ENCODE measurements around the gene KCNIP2. TPM values are rescaled to one million over a fixed set of nuclear protein-coding genes. Genes with fewer than 3 reads are reported as not detected.
A peak's percentile ranks its signal among the peaks of the same experiment; 100 is the strongest.

KCNIP2 gene
- total and polyA plus RNA-seq, 2 of the 13 experiments (the other 11 are each of a cell fraction or from before 2014, with no cell fraction given) = 0.42 to 0.70 TPM

- TF ChIP-seq MXD1 (CRISPR knock-in tag; IDR thresholded peaks at IDR 0.05) (no peak), ZNF331 (CRISPR knock-in tag; IDR thresholded peaks at IDR 0.05) (no peak), MBNL3 (CRISPR knock-in tag; conservative IDR thresholded peaks at IDR 0.05) (no peak), MAFG (CRISPR knock-in tag; IDR thresholded peaks at IDR 0.05) (no peak), ZNF605 (CRISPR knock-in tag; IDR thresholded peaks at IDR 0.05) (no peak)
Observed at GRCh38 chr10:101816376-101816775, 27.2 kb downstream of the KCNIP2 start (continued).

- CTCF ChIA-PET (ENCODE audit: low intra/inter-chr PET ratio, low total read pairs) = no interaction called here
- ATAC-seq = no peak
- POLR2A ChIA-PET = no interaction called here
- no peak for FAIRE-seq
- BruUV-seq (replicated peaks) = no TSS peak
- no peaks in the 10 kb centered on the region; a peak in 1 of 5 replicates for H3K27me3 ChIP-seq (ENCODE audit: control insufficient read depth in 1 of 2, insufficient read depth in 2 of 2, low read length in 2 of 2)
- peak overlapping the region; percentile 18 to 95 (median 27); a peak in 2 of 6 replicates for H3K4me3 ChIP-seq (replicated peaks in 1 of 3; ENCODE audit: insufficient read depth in 1 of 3, low read depth in 2 of 3, low read length in 3 of 3)
- in situ Hi-C loops (cut with HindIII; ENCODE audit: extremely low pct_ligation_motif_present, low pct_unique_long_range_greater_than_20kb) = no loop called here
- H4K20me1 ChIP-seq (ENCODE audit: insufficient read depth, low read length) = peaks cover 46% of the 10 kb centered on the region
- peaks cover 4 to 26% of the 10 kb centered on the region in 2 experiments; a peak in 4 of 5 replicates for H3K36me3 ChIP-seq (replicated peaks in 1 of 2; ENCODE audit: control insufficient read depth in 1 of 2, insufficient read depth in 2 of 2, low read length in 2 of 2)
- H3K4me1 ChIP-seq (ENCODE audit: insufficient read depth, low read length) = peaks cover 21% of the 10 kb centered on the region
- peak overlapping the region; percentile 94 for H3K4me2 ChIP-seq (ENCODE audit: low read depth, low read length)
- 94% methylated on average over 8 of the region's 8 CpGs for WGBS (ENCODE audit: low lambda C conversion rate)
- TF ChIP-seq HIC2 (CRISPR knock-in tag; IDR thresholded peaks at IDR 0.05; ENCODE audit: low read depth) = no peak
- TF ChIP-seq ZBTB33 (CRISPR knock-in tag; IDR thresholded peaks at IDR 0.05) = peak; percentile 62; the same call in 1 of the 2 replicates
- TF ChIP-seq ZNF770 (CRISPR knock-in tag; IDR thresholded peaks at IDR 0.05) = peak; percentile 87
- TF ChIP-seq HNF1B (CRISPR knock-in tag; IDR thresholded peaks at IDR 0.05) = no peak
- no peak for TF ChIP-seq HOXA3 (CRISPR knock-in tag; IDR thresholded peaks at IDR 0.05)
- H3K9ac ChIP-seq (ENCODE audit: insufficient read depth, low read depth, low read length) = peak overlapping the region; percentile 23; the same call in 1 of the 2 replicates
- H3K79me2 ChIP-seq (ENCODE audit: insufficient read depth, low read length) = peaks cover 67% of the 10 kb centered on the region
- no peak for DNase-seq (ENCODE audit: low spot score)
- H2AFZ ChIP-seq (ENCODE audit: low read length) = no peak overlapping the region
- no peak overlapping the region for H3K27ac ChIP-seq (ENCODE audit: extremely low read length, insufficient read depth, low read length)
- no peaks in the 10 kb centered on the region for H3K9me3 ChIP-seq (ENCODE audit: low read length)
- intact Hi-C loops (cut with micrococcal nuclease; ENCODE audit: unreplicated experiment) = loop anchor here (10.0 kb wide), 1 partner anchor 690 kb away; the partner anchor contains the start of genes ACTR1A and SUFU
Observed at GRCh38 chr10:101814466-101815071, 29.0 kb downstream of the KCNIP2 start.
